Lower lobe of right lung (tissue), 2 donors: ENCODE results near the gene FADS1. TPM values are rescaled to one million over a fixed set of nuclear protein-coding genes. Genes with fewer than 3 reads are reported as not detected.

ENCODE experiments used
- ATAC-seq, 2 donors: fragments of 200-7000 bp; cut with Tn5 transposase; one replicate each; pipeline ENCODE4 v1.9.1; 2020 to 2022; ENCODE audit warnings: mild to moderate bottlenecking in 2 of 2, moderate library complexity in 2 of 2
- DNase-seq: peaks from one replicate; pipeline ENCODE4 v3.0.0-alpha.2; 2020
- H3K27ac ChIP-seq: fragments of 200-600 bp; one replicate; pipeline ENCODE4 v1.8.0; 2022
- H3K27me3 ChIP-seq: fragments of 200-600 bp; one replicate; pipeline ENCODE4 v1.8.0; 2022; ENCODE audit warnings: low read depth
- H3K36me3 ChIP-seq: fragments of 200-600 bp; one replicate; pipeline ENCODE4 v1.8.0; 2022; ENCODE audit warnings: mild to moderate bottlenecking
- H3K4me1 ChIP-seq: fragments of 200-600 bp; one replicate; pipeline ENCODE4 v1.8.0; 2022
- H3K4me3 ChIP-seq: fragments of 200-600 bp; one replicate; pipeline ENCODE4 v1.8.0; 2022; ENCODE audit warnings: mild to moderate bottlenecking
- H3K9me3 ChIP-seq: fragments of 200-600 bp; one replicate; pipeline ENCODE4 v1.8.0; 2022
- CTCF ChIP-seq: fragments of 200-600 bp; IDR thresholded peaks from one replicate; pipeline ENCODE4 v1.8.0; 2022; ENCODE audit warnings: antibody characterized with exemption, mild to moderate bottlenecking
- intact Hi-C: fragments of 100-400 bp; cut with DNase I; formaldehyde crosslinking; loops from one replicate; pipeline ENCODE4 v1.11.0; 2022
- total RNA-seq: library from RNA; stranded (reverse); fragmentation: NEBNext Ultra II Directional; extraction: Animal tissue kit (Norgen Biotek cat#: 25700); gene quantifications from one replicate; pipeline ENCODE4 v1.2.1, GENCODE V29; 2021
- donor health status: DM: no; HTN: yes; CAD: no; lungs with severe emphysema.

FADS1 gene
- total RNA-seq, 1 donor from 2014 or later: 63.6 TPM

DNA sequence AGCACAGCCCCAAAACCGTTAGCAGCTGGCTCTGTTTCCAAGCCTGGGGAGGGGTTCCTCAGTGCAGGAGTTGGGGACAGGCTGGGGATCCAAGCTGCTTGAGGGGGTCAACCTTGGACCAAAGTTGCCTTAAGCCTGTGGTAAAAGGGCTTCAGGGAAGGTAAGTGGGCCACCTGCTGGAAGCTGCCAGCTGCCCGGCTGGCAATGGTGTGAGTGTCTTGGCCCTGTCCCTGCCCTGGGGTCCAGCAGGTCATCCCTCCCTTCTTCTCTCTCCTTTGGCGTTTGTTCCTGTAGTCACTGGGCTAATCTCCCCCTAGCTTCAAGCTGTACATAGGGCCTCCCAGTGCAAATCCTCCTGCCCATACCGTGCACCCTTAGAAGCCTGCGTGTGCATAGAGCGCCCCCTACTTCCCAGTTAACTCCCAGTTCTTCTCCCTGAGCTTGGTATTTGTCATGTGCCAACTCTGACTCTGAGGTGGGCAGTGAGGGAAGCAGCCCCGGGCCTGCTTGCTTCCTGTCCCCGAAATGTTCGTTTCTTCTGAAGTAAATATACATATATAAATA, 28.8 kb downstream of the FADS1 start:
- Histone ChIP-seq H3K4me1 (peaks cover 14% of the 10 kb centered on the region), H3K4me3 (no peak overlapping the region), H3K9me3 (no peaks in the 10 kb centered on the region), H3K27ac (no peak overlapping the region), H3K36me3 (peaks cover 77% of the 10 kb centered on the region), H3K27me3 (no peaks in the 10 kb centered on the region)
- ATAC-seq (no peak), DNase-seq (no peak)
- TF ChIP-seq CTCF: peak; percentile 35
- intact Hi-C loops: no loop called here

- peaks cover 3% of the 10 kb centered on the region for H3K4me1 ChIP-seq
- ATAC-seq: no peak
- no peaks in the 10 kb centered on the region for H3K27me3 ChIP-seq
- no peak for DNase-seq
- H3K4me3 ChIP-seq: no peak overlapping the region
- H3K9me3 ChIP-seq: no peaks in the 10 kb centered on the region
- no peak for TF ChIP-seq CTCF
- intact Hi-C loops: no loop called here
- no peak overlapping the region for H3K27ac ChIP-seq
- H3K36me3 ChIP-seq: peaks cover 85% of the 10 kb centered on the region
Observed at GRCh38 chr11:61785837-61786402, 30.9 kb downstream of the FADS1 start.

DNA sequence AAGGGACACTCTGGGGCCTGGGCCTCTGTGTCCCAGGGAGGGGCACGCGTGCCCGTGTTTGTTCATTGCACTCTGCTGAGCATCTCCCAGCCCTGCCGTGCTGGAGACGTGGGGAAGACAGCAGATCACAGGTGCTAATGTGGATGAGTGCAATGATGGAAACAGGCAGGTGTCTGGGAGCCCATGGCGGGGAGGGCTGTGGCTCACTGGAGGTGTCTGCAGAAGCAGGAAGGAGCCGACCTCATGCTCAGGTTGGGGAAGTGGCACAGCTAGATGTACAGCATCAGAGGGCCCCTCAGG, 32.3 kb downstream of the FADS1 start:
- Histone ChIP-seq H3K4me1 (no peaks in the 10 kb centered on the region), H3K27me3 (no peaks in the 10 kb centered on the region), H3K4me3 (no peak overlapping the region), H3K27ac (no peak overlapping the region), H3K36me3 (peaks cover 72% of the 10 kb centered on the region), H3K9me3 (no peaks in the 10 kb centered on the region)
- no peak for TF ChIP-seq CTCF
- DNase-seq: no peak
- no peak for ATAC-seq
- intact Hi-C loops: no loop called here

GRCh38 chr11:61783717-61784505, 32.9 kb downstream of the FADS1 start:
- no peaks in the 10 kb centered on the region for H3K27me3 ChIP-seq
- H3K27ac ChIP-seq: no peak overlapping the region
- DNase-seq (no peak), ATAC-seq (no peak)
- intact Hi-C loops: no loop called here
- no peak for TF ChIP-seq CTCF
- H3K4me3 ChIP-seq: no peak overlapping the region
- H3K36me3 ChIP-seq: peaks cover 67% of the 10 kb centered on the region
- H3K9me3 ChIP-seq: no peaks in the 10 kb centered on the region
- no peaks in the 10 kb centered on the region for H3K4me1 ChIP-seq

- Histone ChIP-seq H3K4me3 (no peak overlapping the region), H3K27ac (no peak overlapping the region), H3K27me3 (no peaks in the 10 kb centered on the region), H3K4me1 (no peaks in the 10 kb centered on the region), H3K9me3 (no peaks in the 10 kb centered on the region), H3K36me3 (peaks cover 56% of the 10 kb centered on the region)
- intact Hi-C loops: no loop called here
- TF ChIP-seq CTCF: no peak
- DNase-seq (no peak), ATAC-seq (no peak)
Observed at GRCh38 chr11:61782841-61783240, 34.0 kb downstream of the FADS1 start.
